Globus pallidus (tissue), 1 donor: ENCODE results near the gene ROGDI.

Source experiments
- DNase-seq: peaks from one replicate; pipeline ENCODE4 v3.0.0-alpha.2; 2015; ENCODE audit warnings: low spot score

The ROGDI gene, protein sequence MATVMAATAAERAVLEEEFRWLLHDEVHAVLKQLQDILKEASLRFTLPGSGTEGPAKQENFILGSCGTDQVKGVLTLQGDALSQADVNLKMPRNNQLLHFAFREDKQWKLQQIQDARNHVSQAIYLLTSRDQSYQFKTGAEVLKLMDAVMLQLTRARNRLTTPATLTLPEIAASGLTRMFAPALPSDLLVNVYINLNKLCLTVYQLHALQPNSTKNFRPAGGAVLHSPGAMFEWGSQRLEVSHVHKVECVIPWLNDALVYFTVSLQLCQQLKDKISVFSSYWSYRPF

DNA sequence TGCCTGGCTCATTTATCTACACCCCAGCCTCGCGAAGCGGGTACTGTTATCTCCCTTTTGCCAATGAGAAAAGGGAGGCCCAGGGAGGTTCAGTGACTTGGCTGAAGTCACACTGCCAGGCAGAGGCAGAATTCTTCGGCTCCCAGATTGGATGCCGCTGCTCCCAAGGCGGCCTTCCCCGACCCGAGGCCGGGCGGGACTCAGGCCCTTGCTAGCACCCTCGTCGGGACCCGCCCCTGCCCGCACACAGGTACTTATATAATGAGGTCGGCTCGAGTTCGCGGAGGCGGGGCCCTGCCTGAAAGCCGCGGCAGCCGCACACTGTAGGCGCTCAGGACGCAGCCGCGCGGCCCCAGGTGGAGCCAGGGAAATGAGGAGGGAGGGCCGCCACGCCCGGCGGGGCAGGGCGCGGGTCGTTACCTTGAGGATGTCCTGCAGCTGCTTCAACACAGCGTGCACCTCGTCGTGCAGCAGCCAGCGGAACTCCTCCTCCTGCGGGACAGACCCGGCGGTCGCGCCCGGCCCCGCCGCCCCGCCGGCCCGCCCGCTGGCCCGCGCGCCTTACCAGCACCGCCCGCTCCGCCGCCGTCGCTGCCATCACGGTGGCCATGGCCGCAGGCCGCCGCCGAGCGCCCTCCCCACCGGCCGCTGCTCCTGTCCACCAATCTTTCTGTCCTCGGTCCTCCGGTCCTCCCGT is at the start of gene ROGDI:
TSS of gene ROGDI (minus strand) at position 672 of the 697 bp plus-strand sequence. CDS start at position 610, 62 bp downstream.
- DNase-seq = peak; percentile 42

DNA sequence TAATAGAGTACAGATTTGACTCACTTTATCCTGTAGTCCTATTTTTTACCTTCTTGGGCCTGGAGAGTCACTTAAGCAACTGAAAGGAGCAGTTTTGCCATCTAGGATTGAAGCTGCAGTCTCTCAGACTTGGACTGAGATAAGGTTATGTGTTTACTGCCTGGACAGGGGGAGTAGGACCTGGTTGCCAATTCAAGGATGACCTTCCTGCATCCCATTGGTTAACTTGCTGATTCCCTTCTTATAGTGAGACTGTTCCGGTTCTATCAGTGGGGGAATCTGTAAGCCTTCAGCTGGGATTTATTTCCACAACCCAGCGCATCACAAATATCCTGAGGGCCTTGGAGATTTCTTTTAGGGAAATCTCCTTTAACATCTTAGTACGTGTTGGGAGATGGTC is 47.8 kb upstream of the ROGDI start:
- no peak for DNase-seq

DNA sequence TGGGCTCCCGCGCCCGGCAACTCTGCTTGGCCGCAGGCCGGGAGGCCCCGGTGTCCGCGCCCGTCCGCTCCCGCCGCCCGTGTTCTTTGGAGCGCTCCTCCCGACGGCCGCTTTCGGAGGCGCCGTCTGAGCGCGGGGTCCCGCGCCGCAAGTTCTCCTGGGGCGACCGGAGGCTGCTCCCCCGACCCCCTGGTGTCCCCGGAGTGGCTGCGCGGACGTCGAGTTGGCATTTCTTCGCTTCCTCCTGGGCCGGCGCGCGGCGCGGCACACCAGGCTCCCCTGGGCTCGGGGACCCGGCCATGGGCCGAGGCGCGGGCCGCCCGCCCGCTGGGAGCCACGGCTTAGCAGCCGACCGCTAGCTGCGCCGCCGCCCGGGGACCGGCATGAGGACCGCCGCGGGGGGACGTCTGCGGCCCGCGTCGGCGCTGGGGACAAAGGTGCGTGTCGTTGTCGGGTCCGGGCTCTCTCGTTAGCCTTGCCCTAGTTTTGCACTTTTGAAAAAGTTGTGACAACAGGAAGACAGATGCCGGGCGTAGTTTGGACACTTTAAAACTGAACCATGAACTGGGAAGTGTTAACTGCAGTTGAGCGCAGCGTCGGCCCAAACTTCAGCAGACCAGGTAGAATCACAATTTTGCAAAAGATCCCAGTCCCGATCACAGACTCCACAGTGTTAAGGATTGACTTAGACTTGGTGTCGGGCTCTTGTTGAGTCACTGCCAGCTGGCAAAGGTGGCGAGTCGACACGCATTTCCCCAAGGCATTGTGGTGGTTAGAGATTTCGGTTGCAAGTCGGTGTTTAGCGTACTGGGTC is 45.5 kb upstream of the ROGDI start:
- DNase-seq = peak; percentile 12

DNA sequence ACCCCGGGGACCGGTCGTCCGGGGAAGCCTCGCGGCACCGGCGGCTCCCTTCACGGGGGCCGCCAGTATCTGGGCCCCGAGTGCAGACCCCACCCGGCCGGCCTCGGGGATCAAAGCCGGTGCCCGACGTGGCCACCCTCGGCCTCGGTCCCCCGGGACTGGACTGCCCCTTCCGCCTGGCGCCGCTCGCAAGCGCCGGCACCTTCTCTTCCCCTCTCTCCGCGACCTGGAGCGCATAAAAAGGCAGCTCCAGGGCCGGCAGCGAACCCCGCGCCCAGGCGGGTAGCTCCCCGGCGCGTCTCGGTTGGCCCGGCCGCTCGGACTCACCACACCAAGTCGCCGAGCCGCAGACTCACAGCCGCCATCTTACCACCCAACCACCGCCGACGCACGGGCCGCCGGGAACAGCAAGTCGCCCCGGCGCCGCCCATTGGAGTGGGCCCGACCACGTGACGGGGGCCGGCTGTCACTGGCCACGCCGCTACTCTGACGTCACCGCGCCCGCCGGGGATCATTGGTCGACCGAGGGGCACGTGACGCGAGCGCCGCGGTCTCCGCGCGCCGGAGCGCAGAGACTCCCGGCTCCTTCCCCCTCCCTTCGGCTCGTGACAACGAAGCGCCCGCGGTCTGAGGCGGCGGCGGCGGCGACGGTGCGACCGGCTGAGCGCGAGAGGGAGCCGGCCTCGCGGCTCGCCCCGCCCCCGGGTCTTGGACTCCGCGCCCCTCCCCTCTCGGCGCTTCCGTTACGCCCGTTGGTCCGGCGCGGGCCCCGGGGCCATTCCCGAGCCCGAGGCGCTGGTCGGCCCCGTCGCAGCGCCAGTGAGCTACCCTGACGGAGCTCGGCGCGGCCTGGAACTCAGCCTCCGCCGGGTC is 44.7 kb upstream of the ROGDI start, which contains the start of the genes GLYR1 and UBN1:
TSS of gene GLYR1 (minus strand) at position 388 of the 873 bp plus-strand sequence. CDS start at position 365, 23 bp downstream.
TSS of gene UBN1 (plus strand) at position 581 of the 873 bp plus-strand sequence. CDS start 5,437 bp downstream, outside the sequence.
- peak; percentile 95 for DNase-seq

DNA sequence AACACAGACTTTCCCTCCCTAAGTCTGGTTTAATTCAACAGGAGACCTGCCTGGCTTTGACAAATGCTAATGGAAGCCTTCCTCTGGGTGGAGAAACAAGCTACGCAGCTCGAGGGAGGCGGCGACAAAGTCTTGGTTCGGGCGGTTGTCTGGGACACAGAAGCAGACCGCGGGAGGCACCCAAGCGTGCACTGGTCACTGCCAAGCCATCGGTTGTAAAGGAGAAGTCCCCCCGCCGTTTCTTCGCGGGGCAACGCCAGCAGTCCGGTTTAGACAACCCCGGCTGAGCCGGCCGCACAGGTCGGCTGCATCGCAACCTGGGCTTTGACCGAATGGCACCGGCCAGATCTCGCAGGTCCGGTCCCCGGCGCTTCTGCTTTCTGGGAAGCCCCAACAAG is 44.1 kb upstream of the ROGDI start:
- peak; percentile 29 for DNase-seq

DNA sequence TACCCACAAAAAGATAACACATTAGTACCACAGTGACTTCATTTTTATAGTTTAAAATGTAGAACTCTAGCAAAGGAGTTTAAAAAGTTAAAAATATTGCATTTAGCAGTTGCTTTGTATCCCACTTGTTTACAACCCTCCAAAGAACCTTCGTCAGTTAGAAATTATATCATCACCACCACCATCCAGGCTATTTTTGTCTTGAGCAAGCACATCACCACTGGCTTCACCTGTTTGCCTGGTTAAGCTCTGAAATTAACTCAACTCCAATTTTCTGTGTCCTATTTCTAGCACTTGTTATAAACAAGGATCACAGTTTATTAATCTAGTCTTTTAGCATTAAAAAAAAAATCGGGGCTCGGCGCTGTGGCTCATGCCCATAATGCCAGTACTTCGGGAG is 38.6 kb upstream of the ROGDI start:
- no peak for DNase-seq

DNA sequence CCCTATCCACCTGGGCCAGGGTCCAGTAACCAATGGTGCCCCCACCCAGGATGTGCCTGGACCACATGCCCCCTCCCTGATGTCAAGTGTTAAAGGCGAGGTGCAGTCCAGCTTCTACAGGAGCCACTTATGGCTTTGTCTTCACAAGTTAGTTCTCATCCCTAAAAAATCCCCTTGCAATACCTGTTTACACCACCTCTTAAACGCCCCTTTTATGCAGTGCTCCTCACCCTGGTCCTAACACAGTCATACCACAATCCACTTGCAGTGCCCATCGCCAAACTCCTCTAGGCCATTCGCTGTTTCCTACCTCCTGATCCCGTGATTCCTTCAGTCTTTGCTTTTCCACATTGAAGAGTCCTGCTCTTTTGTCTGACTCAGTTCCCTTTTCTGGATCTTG is 37.5 kb upstream of the ROGDI start:
- no peak for DNase-seq

DNA sequence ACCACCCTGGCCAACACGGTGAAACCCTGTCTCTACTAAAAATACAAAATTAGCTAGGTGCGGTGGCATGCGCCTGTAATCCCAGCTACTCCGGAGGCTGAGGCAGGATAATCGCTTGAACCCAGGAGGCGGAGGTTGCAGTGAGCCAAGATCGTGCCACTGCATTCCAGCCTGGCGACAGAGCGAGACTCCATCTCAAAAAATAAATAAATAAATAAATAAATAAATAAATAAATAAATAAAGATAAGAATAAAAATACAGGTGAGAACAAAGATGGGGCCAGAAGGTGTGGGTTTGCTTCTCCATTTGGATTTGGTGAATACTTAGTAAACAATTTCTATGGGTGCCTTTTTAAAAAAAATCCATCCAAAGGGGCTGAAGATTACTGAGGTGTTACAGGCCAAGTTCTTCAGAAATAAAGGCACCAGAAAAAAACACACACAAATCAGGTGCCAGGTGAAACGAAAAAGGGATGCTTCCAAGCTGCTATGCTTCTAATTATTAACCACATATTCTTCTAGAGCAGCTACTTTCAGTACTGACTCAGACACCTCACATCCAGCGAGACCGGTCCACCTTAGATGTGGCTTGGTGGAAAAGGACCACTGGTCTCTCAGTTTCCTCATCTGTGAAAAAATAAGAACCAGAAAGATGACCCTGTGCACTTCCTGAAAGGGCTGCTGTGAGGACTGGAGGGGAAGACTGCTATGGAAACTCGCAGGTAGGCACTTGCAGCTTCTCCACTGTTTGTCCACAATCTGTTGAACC is 35.5 kb upstream of the ROGDI start:
- DNase-seq = no peak

DNA sequence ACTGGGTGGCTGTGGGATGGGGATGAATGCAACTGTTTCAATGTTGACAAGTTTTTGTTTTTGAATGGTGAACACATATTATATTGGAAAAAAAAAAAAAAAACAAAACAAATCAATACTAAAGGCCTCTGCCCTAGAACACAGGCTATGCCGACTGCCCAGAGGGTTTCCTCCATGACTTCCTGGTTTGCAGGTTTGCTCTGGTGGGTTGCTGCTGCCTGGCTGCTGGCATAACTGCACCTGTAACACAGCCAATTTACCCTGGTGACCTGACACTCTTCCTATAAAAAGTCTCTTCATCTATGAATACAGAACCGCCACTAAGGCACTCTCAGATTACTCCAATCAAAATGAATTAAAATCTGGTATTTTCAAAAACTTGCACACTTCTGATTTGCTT is 34.3 kb upstream of the ROGDI start:
- no peak for DNase-seq

DNA sequence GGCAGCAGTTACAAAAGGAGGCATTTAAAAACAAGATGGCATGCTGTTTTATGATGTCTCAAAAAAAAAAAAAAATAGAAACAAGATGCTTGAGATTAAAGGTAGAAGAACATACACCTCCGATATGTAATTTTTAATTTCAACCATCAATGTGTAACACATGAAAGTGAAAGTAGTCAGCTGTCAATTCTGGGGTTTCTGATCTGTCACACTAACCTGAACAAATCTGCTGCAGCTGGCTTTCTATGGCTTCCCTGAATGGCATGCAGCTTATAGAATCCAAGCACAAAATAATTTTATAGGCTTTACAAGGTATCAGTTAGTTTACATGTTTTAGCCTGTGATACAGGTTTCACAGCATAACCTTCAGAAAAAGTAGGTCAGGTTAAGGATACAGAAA is 31.2 kb upstream of the ROGDI start:
- DNase-seq = no peak

DNA sequence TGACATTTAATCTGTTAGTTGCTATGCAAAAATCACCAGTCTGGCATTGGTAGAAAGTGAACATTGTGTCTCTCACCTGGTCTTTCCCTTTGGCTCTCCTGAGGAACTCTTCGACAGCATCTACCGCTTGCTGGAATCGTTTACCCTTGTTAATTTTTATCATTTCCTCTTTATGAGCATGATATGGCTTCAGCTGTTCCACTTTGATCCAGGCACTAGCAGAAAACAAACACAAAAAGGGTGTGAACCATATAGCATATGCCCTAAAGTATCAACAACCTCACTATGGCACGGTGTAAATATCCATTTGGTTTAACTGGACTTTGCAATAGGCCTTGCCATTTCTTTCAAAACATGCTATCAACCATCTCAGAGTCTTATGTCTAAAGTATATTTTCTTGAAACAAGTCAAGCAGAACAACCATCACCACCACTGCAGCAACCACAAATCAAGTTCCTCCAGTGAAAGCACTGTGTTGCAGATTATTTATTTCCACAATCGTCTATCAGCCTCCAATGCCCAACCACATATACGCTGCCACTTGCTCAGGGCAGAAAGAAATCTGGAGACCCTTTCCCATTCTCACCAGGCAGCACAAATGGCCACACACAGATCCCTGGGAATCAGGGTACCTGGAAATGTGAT is 30.4 kb upstream of the ROGDI start:
- no peak for DNase-seq

DNA sequence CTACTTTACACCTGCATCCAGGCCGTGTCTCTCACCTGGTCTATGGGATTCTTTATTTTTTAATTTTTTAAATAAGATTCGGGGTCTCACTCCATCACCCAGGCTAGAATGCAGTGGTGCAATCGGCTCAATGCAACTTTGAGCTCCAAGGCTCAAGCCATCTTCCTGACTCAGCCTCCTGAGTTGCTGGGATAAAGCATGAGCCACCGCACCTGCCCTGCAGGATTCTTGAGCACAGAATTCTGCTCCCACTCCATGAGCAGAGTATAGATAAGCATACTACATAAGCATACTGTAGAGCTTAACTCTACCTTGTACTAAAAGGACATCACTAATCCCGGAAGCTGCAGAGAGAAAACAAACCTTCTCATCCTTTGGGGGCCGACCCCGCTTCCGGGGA is 29.2 kb upstream of the ROGDI start:
- DNase-seq = no peak

DNA sequence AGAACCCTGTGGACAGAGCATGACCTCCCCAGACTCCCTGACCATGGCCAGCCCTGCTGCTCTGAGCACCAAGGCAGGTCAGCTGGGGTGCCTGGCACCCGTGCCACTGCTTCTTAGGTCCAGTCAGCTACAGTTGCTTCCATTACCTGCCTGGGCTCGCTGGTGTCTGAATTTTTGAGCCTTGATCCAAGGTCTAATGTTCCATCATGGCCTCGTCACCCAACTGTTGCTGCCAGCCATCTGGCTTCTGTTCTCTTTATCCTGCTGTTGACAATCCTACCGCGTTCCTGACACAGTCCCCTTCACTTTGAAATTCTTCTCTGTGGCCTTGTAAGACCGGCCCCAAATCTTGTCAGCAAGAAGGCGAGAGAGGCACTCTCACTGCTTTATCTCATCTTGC is 28.0 kb upstream of the ROGDI start:
- no peak for DNase-seq

DNA sequence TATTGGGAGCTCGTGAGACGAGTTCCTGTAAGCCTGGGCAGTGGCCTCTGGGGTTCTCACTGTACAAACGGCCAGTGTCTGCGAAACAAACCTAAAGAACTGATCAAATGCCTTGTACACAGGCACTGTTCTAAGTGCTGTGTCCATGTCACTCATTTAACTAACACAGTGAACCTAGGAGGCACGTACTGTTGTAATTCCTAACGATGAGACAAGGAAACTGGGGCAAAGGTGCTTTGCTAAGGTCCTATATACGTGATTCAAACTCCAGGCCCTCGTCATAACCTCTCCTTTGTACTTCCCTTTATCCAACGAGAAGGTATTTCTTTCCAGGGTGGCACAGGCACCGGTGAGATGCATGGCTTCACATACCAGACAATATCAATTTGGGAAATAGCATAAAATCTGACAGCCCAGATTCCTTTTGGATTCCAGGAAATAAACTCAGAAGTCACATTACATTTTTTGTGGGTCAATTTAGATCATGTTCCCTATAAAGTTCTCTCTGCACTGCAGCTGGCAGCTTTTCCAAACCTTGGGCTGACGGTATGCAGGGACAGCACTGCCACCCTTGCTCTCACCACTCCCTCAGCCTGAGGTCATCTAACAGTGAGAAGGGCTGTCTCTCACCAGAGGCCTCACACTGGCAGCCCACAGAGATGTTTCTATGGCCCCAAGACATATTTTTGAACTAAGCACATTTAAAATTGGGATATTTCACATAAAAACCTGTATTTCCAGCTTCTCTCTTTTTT is 26.3 kb upstream of the ROGDI start:
- no peak for DNase-seq

DNA sequence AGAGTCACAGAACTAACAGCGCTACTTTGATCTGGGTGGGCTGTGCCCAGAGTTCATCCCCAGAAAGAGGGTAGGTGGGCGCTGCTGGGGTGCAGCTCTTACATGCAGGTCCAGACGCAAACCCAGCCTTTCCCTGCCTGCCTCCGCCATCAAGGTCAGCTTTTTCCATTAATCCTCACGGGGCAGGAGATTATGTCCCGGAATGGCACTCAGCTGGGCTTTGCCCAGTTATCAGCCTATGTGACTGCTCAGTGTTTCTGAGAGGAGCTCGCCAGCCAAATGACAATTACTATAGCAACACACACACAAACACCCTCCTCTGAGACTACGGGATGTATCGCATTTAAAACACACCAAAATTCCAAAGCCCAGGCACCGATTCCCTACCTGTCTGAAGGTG is 24.5 kb upstream of the ROGDI start:
- no peak for DNase-seq

DNA sequence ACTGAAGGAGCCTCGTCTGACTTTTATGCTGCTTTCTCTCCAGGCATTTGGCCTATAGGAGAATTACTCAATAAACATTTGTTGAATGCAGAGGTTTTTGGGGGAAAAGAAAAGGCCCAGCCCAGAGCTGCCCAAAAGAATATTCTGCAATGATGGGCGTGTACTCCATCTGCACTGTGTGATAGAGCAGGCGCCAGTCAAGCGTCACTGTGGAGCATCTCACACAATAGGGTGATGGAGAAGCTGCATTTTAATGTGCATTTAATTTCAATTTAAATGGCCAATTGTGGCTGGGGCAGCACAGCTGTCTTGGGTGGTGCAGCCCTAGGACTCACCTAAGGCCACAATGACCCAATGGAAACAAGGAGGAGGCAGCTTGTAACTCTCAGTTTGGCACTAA is 24.1 kb upstream of the ROGDI start:
- DNase-seq = no peak

DNA sequence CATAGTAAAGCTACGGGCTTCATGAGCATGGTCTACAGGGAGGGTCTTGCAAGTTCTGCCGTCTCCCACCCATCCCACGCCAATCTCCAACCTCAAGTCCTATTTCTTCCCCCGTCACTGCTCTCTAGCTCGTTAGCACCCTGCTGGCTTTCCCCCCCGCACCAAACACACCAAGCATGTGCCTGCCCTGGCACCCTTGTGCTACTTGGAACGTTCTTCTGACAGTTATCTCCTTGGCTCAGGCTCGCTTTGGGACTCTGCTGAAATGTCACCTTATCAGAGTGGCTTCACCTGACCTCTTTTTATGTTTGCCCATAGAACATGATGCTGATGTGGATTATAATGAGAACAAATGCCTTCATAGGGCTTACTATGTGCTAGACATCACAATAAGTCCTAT is 22.8 kb upstream of the ROGDI start:
- DNase-seq = no peak

DNA sequence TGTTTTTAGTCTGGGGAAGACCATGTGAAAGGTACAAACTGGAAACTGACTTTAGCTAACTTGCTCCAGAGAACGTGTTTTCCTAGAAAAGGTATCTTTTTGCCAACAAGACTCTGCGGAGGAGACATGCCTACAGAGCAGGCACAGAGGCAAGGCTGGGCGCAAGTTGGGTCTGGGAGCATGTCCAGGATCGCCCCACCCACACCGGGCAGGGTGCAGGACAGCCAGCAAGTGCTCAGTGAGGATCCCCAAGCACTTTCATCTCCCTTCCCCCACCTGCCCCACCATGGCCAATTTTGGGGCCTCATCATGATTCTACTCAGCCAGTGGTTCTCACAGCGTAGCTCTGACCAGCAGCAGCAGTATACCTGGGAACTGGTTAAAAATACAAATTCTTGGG is 18.2 kb upstream of the ROGDI start:
- no peak for DNase-seq

DNA sequence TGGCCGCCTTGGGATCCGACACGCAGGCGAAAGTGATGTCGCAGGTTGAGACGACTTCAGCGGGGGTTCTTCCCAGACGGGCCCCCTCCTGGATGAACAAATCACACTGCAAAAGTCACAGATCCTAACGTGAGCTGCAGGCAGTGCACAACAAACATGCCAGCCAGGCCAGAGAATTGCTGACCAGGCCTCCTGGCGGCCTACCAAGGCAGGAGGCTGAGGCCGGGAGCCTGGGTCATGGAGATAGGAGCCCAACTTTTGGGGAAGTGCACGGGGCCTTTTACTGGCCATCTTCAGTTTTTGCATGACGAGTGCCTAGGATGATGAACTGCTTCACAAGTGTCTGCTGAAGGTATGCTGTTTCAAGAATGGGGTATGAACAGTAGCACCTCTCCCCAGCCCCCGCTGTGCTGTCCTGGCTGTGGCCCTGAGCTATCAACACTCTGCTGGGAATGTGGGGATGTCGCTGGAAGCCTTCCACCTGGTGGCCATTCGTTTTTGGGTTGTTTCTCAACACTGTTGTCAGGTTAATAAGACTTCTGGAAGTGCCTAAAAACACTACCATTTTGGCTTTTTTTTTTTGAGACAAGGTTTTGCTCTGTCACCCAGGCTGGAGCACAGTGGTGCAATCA is 12.2 kb upstream of the ROGDI start:
- DNase-seq = no peak
